ENCODE results near the gene NR1D1. TPM values are rescaled to one million over a fixed set of nuclear protein-coding genes. Genes with fewer than 3 reads are reported as not detected.
"Not testable (repeated sequence)": the region's sequence is repeated elsewhere in the genome, so short reads cannot be mapped to it uniquely, and the experiment has no call there.

The NR1D1 gene
- total RNA-seq, 1 experiment from 2014 or later, result 8.8 TPM

DNA sequence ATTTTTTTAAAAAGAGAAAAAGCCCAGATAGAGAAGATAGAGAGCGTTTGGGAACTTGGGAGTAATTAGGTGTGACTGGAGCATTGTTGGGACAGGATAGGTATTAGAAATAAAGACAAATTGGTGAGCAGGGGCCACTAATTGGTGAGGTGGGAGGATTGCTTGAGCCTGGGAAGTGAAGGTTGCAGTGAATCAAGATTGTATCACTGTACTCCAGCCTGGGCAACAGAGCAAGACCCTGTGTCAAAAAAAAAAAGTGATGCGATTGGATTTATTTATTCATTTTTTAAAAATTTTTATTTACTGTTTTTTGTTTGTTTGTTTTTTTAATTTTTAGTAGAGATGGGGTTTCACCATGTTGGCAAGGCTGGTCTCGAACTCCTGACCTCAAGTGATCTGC, 45.1 kb upstream of the NR1D1 start:
- BruUV-seq (replicated peaks), result no TSS peak
- Histone ChIP-seq H3K27me3 (ENCODE audit: control insufficient read depth, insufficient read depth, low read length) (no peaks in the 10 kb centered on the region), H3K9me3 (ENCODE audit: control insufficient read depth, insufficient read depth, low read depth, low read length) (no peaks in the 10 kb centered on the region), H3K4me3 (ENCODE audit: low read depth in 2 of 2, low read length in 2 of 2) (no peak overlapping the region), H3K36me3 (ENCODE audit: control insufficient read depth, insufficient read depth, low read length) (peaks cover 17% of the 10 kb centered on the region), H3K27ac (ENCODE audit: low read length) (no peak overlapping the region), H3K4me1 (ENCODE audit: control insufficient read depth, insufficient read depth, low read length) (peaks cover 10% of the 10 kb centered on the region)
- intact Hi-C loops (cut with micrococcal nuclease; ENCODE audit: unreplicated experiment), result no loop called here
- ChIA-PET CTCF (interaction anchor here (0.7 kb wide), 1 partner anchor 54 kb away, joined by 4 read pairs; no protein-coding TSS in a partner anchor), POLR2A (no interaction called here)
- DNase-seq (ENCODE audit: low read depth, low spot score) (no peak), ATAC-seq (no peak)
- TF ChIP-seq TCF7L2 (IDR thresholded peaks at IDR 0.05; ENCODE audit: low read depth, low read length), result no peak
- TF ChIP-seq, protein P1, sequence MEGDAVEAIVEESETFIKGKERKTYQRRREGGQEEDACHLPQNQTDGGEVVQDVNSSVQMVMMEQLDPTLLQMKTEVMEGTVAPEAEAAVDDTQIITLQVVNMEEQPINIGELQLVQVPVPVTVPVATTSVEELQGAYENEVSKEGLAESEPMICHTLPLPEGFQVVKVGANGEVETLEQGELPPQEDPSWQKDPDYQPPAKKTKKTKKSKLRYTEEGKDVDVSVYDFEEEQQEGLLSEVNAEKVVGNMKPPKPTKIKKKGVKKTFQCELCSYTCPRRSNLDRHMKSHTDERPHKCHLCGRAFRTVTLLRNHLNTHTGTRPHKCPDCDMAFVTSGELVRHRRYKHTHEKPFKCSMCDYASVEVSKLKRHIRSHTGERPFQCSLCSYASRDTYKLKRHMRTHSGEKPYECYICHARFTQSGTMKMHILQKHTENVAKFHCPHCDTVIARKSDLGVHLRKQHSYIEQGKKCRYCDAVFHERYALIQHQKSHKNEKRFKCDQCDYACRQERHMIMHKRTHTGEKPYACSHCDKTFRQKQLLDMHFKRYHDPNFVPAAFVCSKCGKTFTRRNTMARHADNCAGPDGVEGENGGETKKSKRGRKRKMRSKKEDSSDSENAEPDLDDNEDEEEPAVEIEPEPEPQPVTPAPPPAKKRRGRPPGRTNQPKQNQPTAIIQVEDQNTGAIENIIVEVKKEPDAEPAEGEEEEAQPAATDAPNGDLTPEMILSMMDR (IDR thresholded peaks at IDR 0.05), result no peak
- TF ChIP-seq, protein P2, sequence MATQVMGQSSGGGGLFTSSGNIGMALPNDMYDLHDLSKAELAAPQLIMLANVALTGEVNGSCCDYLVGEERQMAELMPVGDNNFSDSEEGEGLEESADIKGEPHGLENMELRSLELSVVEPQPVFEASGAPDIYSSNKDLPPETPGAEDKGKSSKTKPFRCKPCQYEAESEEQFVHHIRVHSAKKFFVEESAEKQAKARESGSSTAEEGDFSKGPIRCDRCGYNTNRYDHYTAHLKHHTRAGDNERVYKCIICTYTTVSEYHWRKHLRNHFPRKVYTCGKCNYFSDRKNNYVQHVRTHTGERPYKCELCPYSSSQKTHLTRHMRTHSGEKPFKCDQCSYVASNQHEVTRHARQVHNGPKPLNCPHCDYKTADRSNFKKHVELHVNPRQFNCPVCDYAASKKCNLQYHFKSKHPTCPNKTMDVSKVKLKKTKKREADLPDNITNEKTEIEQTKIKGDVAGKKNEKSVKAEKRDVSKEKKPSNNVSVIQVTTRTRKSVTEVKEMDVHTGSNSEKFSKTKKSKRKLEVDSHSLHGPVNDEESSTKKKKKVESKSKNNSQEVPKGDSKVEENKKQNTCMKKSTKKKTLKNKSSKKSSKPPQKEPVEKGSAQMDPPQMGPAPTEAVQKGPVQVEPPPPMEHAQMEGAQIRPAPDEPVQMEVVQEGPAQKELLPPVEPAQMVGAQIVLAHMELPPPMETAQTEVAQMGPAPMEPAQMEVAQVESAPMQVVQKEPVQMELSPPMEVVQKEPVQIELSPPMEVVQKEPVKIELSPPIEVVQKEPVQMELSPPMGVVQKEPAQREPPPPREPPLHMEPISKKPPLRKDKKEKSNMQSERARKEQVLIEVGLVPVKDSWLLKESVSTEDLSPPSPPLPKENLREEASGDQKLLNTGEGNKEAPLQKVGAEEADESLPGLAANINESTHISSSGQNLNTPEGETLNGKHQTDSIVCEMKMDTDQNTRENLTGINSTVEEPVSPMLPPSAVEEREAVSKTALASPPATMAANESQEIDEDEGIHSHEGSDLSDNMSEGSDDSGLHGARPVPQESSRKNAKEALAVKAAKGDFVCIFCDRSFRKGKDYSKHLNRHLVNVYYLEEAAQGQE (IDR thresholded peaks at IDR 0.05; ENCODE audit: insufficient read depth in 1 of 2, low read depth in 2 of 2, low read length in 1 of 2), result no peak
- in situ Hi-C loops (cut with HindIII; ENCODE audit: low pct_unique_long_range_greater_than_20kb, low sequenced_read_pairs), result no loop called here

DNA sequence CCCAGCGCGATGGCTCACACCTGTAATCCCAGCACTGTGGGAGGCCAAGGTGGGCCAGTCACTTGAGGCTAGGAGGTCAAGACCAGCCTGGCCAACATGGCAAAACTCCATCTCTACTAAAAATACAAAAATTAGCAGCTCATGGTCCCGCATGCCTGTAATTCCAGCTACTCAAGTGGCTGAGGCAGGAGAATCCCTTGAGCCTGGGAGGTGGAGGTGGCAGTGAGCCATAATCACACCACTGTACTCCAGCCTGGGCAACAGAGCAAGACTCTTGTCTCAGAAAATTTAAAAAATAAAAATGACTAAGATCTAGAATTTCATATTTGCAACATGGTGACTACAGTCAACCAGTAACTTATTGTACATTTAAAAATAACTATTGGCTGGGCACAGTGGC, 42.8 kb upstream of the NR1D1 start:
- intact Hi-C loops (cut with micrococcal nuclease; ENCODE audit: unreplicated experiment); BruUV-seq (replicated peaks); H3K4me3 ChIP-seq (ENCODE audit: low read depth in 2 of 2, low read length in 2 of 2); H3K9me3 ChIP-seq (ENCODE audit: control insufficient read depth, insufficient read depth, low read depth, low read length); H3K27me3 ChIP-seq (ENCODE audit: control insufficient read depth, insufficient read depth, low read length); ATAC-seq; H3K27ac ChIP-seq (ENCODE audit: low read length); DNase-seq (ENCODE audit: low read depth, low spot score); in situ Hi-C loops (cut with HindIII; ENCODE audit: low pct_unique_long_range_greater_than_20kb, low sequenced_read_pairs): not testable (repeated sequence)
- CTCF ChIA-PET, result interaction anchor here (0.6 kb wide), 1 partner anchor 53 kb away, joined by 5 read pairs; no protein-coding TSS in a partner anchor
- peaks cover 17% of the 10 kb centered on the region for H3K36me3 ChIP-seq (ENCODE audit: control insufficient read depth, insufficient read depth, low read length)
- H3K4me1 ChIP-seq (ENCODE audit: control insufficient read depth, insufficient read depth, low read length), result peaks cover 15% of the 10 kb centered on the region
- POLR2A ChIA-PET, result interaction anchor here (0.6 to 0.7 kb wide), 4 partner anchors 25 to 132 kb away, joined by 3 to 7 read pairs (median 4); no protein-coding TSS in a partner anchor

DNA sequence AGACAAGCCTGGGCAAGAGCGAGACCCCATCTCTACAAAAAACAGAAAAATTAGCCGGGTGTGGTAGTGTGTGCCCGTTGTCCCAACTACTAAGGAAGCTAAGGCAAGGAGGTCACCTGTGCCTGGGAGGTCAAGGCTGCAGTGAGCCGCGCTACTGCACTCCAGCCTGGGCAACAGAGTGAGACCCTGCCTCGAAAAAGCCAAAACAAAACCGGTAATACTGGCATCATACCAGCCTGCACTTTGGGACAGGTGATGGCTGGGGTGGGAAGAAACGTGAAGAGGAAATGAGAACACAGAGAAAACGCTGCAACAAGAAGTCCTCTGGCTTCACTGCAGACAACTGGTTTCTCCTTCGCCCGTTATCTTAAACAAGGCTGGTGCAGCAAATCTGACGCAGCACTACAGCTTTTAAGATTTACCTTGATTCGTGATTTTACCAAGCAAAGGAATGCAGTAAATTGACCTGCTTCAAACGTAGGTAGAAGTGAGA, 39.2 kb upstream of the NR1D1 start:
- ChIA-PET POLR2A (interaction anchor here (0.6 to 1.2 kb wide), 2 partner anchors 12 to 27 kb away, joined by 3 read pairs; no protein-coding TSS in a partner anchor), CTCF (interaction anchor here (0.6 to 1.1 kb wide), 3 partner anchors 26 to 28 kb away, joined by 3 to 8 read pairs (median 4); no protein-coding TSS in a partner anchor)
- no peaks in the 10 kb centered on the region for H3K27me3 ChIP-seq (ENCODE audit: control insufficient read depth, insufficient read depth, low read length)
- peak overlapping the region; percentile 68 to 93 for H3K4me3 ChIP-seq (ENCODE audit: low read depth in 2 of 2, low read length in 2 of 2)
- TF ChIP-seq POLR2AphosphoS5 (IDR thresholded peaks at IDR 0.05; ENCODE audit: low read depth, low read length) (no peak), TCF7L2 (IDR thresholded peaks at IDR 0.05; ENCODE audit: low read depth, low read length) (no peak), SIN3A (IDR thresholded peaks at IDR 0.05; ENCODE audit: borderline replicate concordance, insufficient read depth, low read depth, low read length) (no peak)
- TF ChIP-seq, protein P1 (IDR thresholded peaks at IDR 0.05), result no peak
- TF ChIP-seq, protein P2 (IDR thresholded peaks at IDR 0.05; ENCODE audit: insufficient read depth in 1 of 2, low read depth in 2 of 2, low read length in 1 of 2), result no peak
- DNase-seq (ENCODE audit: low read depth, low spot score) (no peak), ATAC-seq (peak; percentile 3)
- intact Hi-C loops (cut with micrococcal nuclease; ENCODE audit: unreplicated experiment), result no loop called here
- peaks cover 23% of the 10 kb centered on the region for H3K36me3 ChIP-seq (ENCODE audit: control insufficient read depth, insufficient read depth, low read length)
- H3K27ac ChIP-seq (ENCODE audit: low read length), result peak overlapping the region; percentile 96
- in situ Hi-C loops (cut with HindIII; ENCODE audit: low pct_unique_long_range_greater_than_20kb, low sequenced_read_pairs), result no loop called here
- no peaks in the 10 kb centered on the region for H3K9me3 ChIP-seq (ENCODE audit: control insufficient read depth, insufficient read depth, low read depth, low read length)
- no TSS peak for BruUV-seq (replicated peaks)
- H3K4me1 ChIP-seq (ENCODE audit: control insufficient read depth, insufficient read depth, low read length), result peaks cover 15% of the 10 kb centered on the region
